Sigmoid colon (tissue), 7 donors: ENCODE measurements around the gene URB1. TPM values are rescaled to one million over a fixed set of nuclear protein-coding genes. Genes with fewer than 3 reads are reported as not detected.
A peak's percentile ranks its signal among the peaks of the same experiment; 100 is the strongest.

Experiments
- DNase-seq: peaks from one replicate; pipeline ENCODE4 v3.0.0-alpha.2; 2019
- H3K27ac ChIP-seq, 4 donors: fragments of 200-600 bp; sonication (generic); one replicate each; pipeline ENCODE4 v1.5.1; 2016 to 2019; ENCODE audit warnings: mild to moderate bottlenecking in 1 of 4
- H3K27me3 ChIP-seq, 3 donors: fragments of 200-600 bp; sonication (generic); one replicate each; pipeline ENCODE4 v1.5.1; 2019; ENCODE audit warnings: mild to moderate bottlenecking in 1 of 3
- H3K36me3 ChIP-seq, 4 donors: fragments of 200-600 bp; sonication (generic); one replicate each; pipeline ENCODE4 v1.5.1; 2016 to 2019
- H3K4me1 ChIP-seq, 4 donors: fragments of 200-600 bp; sonication (generic); one replicate each; pipeline ENCODE4 v1.5.1; 2017 to 2019
- H3K4me3 ChIP-seq, 4 donors: fragments of 200-600 bp; sonication (generic); one replicate each; pipeline ENCODE4 v1.5.1; 2017 to 2019; ENCODE audit warnings: mild to moderate bottlenecking in 2 of 4, moderate library complexity in 1 of 4
- H3K9me3 ChIP-seq, 4 donors: fragments of 200-600 bp in 3 of 4; sonication (generic) in 3 of 4; one replicate each; pipeline versions ENCODE4 v1.5.1 to v1.6.1; 2013 to 2019
- CTCF ChIP-seq, 4 experiments: fragments of 450-650 bp in 3 of 4; fragments of 200-600 bp in 1 of 4; IDR thresholded peaks; one replicate each; pipeline ENCODE4 v1.5.1; 2016 to 2019; ENCODE audit warnings: antibody characterized with exemption in 4 of 4, mild to moderate bottlenecking in 3 of 4, moderate library complexity in 2 of 4
- EP300 ChIP-seq, 4 donors: sonication (generic); formaldehyde crosslinking; IDR thresholded peaks; one replicate each; pipeline ENCODE4 v1.6.1; 2017; ENCODE audit warnings: antibody characterized with exemption in 4 of 4
- POLR2A ChIP-seq, 2 donors: fragments of 450-650 bp; IDR thresholded peaks; one replicate each; pipeline ENCODE4 v1.6.1; 2016; ENCODE audit warnings: antibody characterized with exemption in 2 of 2, mild to moderate bottlenecking in 2 of 2, moderate library complexity in 2 of 2
- POLR2AphosphoS5 ChIP-seq, 4 donors: sonication (generic); formaldehyde crosslinking; IDR thresholded peaks; one replicate each; pipeline ENCODE4 v1.6.1; 2017; ENCODE audit warnings: antibody characterized with exemption in 4 of 4
- WGBS, 2 donors: extraction: QIAGEN DNeasy Blood & Tissue Kit; methylation state at CpG; one replicate each; pipeline ENCODE4 v1.1.7; 2013; 5-methylcytosine and 5-hydroxymethylcytosine counted together
- intact Hi-C: fragments of 100-400 bp; cut with DNase I; formaldehyde crosslinking; loops from one replicate; pipeline ENCODE4 v1.15.1; 2023
- polyA plus RNA-seq, 3 donors: library from polyadenylated mRNA; stranded (reverse); fragments of 200-250 nt; gene quantifications; one replicate each; pipeline ENCODE4 v1.2.3, GENCODE V29; 2013
- total RNA-seq, 4 donors: library from RNA; depleted of rRNA; stranded (reverse); fragments of >200 nt; gene quantifications; one replicate each; pipeline ENCODE4 v1.1.0, GENCODE V29; 2016
- donor health status: healthy with polysubstance abuse.
- donor health status: Bipolar disorder and iron deficiency.
- donor health status: healthy.

The URB1 gene
- total and polyA plus RNA-seq, 7 donors, result 0.60 to 16.7 (median 7.5) TPM

- TF ChIP-seq POLR2AphosphoS5 (IDR thresholded peaks at IDR 0.05) (peak in 3 of 4 donors; percentile 34 to 44 (median 38)), EP300 (IDR thresholded peaks at IDR 0.05) (peak in 1 of 4 donors; percentile 8), CTCF (IDR thresholded peaks at IDR 0.05) (no peak), POLR2A (IDR thresholded peaks at IDR 0.05) (no peak)
- Histone ChIP-seq H3K27ac (peak overlapping the region; percentile 67 to 80 (median 76)), H3K36me3 (peaks cover 14 to 55% (median 25%) of the 10 kb centered on the region in 4 donors), H3K27me3 (no peaks in the 10 kb centered on the region), H3K4me3 (no peak overlapping the region), H3K9me3 (no peaks in the 10 kb centered on the region), H3K4me1 (peaks cover 0 to 24% (median 12%) of the 10 kb centered on the region in 4 donors)
- intact Hi-C loops, result no loop called here
- 81 to 93% methylated on average over 3 of the region's 3 CpGs for WGBS, 2 donors
- DNase-seq, result no peak
These were observed 64.2 kb downstream of the URB1 start for GRCh38 chr21:32328595-32328994.

GRCh38 chr21:32325706-32326105, 67.1 kb downstream of the URB1 start:
- H3K4me1 ChIP-seq, result peaks cover 0 to 24% (median 12%) of the 10 kb centered on the region in 4 donors
- H3K27me3 ChIP-seq, result no peaks in the 10 kb centered on the region
- H3K4me3 ChIP-seq, result no peak overlapping the region
- no peaks in the 10 kb centered on the region for H3K9me3 ChIP-seq
- peaks cover 23 to 58% (median 37%) of the 10 kb centered on the region in 4 donors for H3K36me3 ChIP-seq
- TF ChIP-seq POLR2A (IDR thresholded peaks at IDR 0.05) (no peak), EP300 (IDR thresholded peaks at IDR 0.05) (no peak), POLR2AphosphoS5 (IDR thresholded peaks at IDR 0.05) (no peak), CTCF (IDR thresholded peaks at IDR 0.05) (no peak)
- 94 to 95% methylated on average over 8 of the region's 8 CpGs for WGBS, 2 donors
- no peak for DNase-seq
- peak overlapping the region in 1 of 4 donors; percentile 38 for H3K27ac ChIP-seq
- intact Hi-C loops, result no loop called here

GRCh38 chr21:32322676-32323075, 70.1 kb downstream of the URB1 start:
- Histone ChIP-seq H3K4me1 (peaks cover 0 to 1% (median 0%) of the 10 kb centered on the region in 4 donors), H3K4me3 (no peak overlapping the region), H3K27ac (no peak overlapping the region), H3K9me3 (no peaks in the 10 kb centered on the region), H3K27me3 (no peaks in the 10 kb centered on the region), H3K36me3 (peaks cover 33 to 85% (median 60%) of the 10 kb centered on the region in 4 donors)
- WGBS, 2 donors, result 90 to 95% methylated on average over 10 of the region's 10 CpGs
- no peak for DNase-seq
- TF ChIP-seq POLR2AphosphoS5 (IDR thresholded peaks at IDR 0.05) (no peak), CTCF (IDR thresholded peaks at IDR 0.05) (no peak), POLR2A (IDR thresholded peaks at IDR 0.05) (no peak), EP300 (IDR thresholded peaks at IDR 0.05) (no peak)
- intact Hi-C loops, result no loop called here

GRCh38 chr21:32322103-32322502, 70.7 kb downstream of the URB1 start:
- Histone ChIP-seq H3K27ac (no peak overlapping the region), H3K4me1 (no peaks in the 10 kb centered on the region), H3K36me3 (peaks cover 39 to 90% (median 64%) of the 10 kb centered on the region in 4 donors), H3K9me3 (no peaks in the 10 kb centered on the region), H3K4me3 (no peak overlapping the region), H3K27me3 (no peaks in the 10 kb centered on the region)
- DNase-seq, result no peak
- intact Hi-C loops, result no loop called here
- TF ChIP-seq EP300 (IDR thresholded peaks at IDR 0.05), result no peak
- TF ChIP-seq POLR2AphosphoS5 (IDR thresholded peaks at IDR 0.05), result no peak
- no peak for TF ChIP-seq CTCF (IDR thresholded peaks at IDR 0.05)
- no peak for TF ChIP-seq POLR2A (IDR thresholded peaks at IDR 0.05)
- 82 to 93% methylated on average over 12 of the region's 12 CpGs for WGBS, 2 donors

GRCh38 chr21:32321480-32321879, 71.3 kb downstream of the URB1 start:
- no peak for DNase-seq
- Histone ChIP-seq H3K27ac (no peak overlapping the region), H3K36me3 (peaks cover 39 to 97% (median 70%) of the 10 kb centered on the region in 4 donors), H3K27me3 (no peaks in the 10 kb centered on the region), H3K9me3 (no peaks in the 10 kb centered on the region), H3K4me1 (no peaks in the 10 kb centered on the region), H3K4me3 (no peak overlapping the region)
- WGBS, 2 donors, result 96 to 97% methylated on average over 13 of the region's 13 CpGs
- intact Hi-C loops, result no loop called here
- TF ChIP-seq EP300 (IDR thresholded peaks at IDR 0.05) (no peak), POLR2AphosphoS5 (IDR thresholded peaks at IDR 0.05) (no peak), POLR2A (IDR thresholded peaks at IDR 0.05) (no peak), CTCF (IDR thresholded peaks at IDR 0.05) (no peak)
